ENCODE measurements around the gene PASD1.

The PASD1 gene

GRCh38 chrX:151563449-151563848, at the start of gene PASD1:
PASD1 (plus strand) TSS chrX:151563675; CDS start chrX:151601554, 37,879 bp downstream.
- H3K4me3 ChIP-seq (ENCODE audit: control insufficient read depth, low read depth, low read length), result no peak within 1 kb of the TSS
- TF ChIP-seq CTCF (IDR thresholded peaks at IDR 0.05; ENCODE audit: control insufficient read depth, insufficient read depth, low read depth, low read length, missing control alignments), result no peak
- DNase-seq (ENCODE audit: low read depth), result no peak

GRCh38 chrX:151515237-151515636, 48.2 kb upstream of the PASD1 start:
- no peak overlapping the region for H3K4me3 ChIP-seq (ENCODE audit: control insufficient read depth, low read depth, low read length)
- TF ChIP-seq CTCF (IDR thresholded peaks at IDR 0.05; ENCODE audit: control insufficient read depth, insufficient read depth, low read depth, low read length, missing control alignments), result no peak
- no peak for DNase-seq (ENCODE audit: low read depth)

DNA sequence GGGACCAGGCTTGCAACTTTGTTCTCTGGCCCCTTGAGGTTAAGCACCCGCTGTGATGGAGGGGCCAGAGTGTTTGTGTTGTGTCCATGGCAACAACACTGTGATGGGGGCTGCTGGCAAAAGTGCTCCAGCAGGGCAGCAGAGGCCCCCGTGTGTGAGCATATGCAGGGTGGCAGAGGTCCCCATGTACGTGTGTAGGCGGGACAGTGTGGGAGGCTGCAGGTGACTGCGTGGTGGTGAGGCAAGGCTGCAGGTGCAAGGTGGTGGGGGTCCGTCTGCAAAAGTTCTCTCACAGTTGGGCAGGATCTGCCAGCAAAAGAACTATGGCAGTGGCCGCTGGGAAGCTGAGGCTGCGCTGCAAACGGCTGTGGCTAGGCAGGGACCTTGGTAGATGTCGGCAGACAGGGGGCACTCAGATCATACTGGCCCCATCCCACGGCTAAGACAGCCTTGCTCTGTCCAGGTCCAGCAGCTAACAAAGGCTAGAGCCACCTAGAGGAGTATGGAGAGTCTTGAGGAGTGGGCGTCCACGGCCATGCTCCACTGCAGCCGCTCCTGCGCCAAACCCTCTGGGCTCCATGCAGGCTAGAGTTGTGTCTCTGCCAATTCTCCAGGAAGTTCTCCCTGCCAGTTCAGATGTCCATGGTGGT, 46.8 kb upstream of the PASD1 start:
- DNase-seq (ENCODE audit: low read depth), result no peak

GRCh38 chrX:151517421-151517820, 46.1 kb upstream of the PASD1 start:
- no peak overlapping the region for H3K4me3 ChIP-seq (ENCODE audit: control insufficient read depth, low read depth, low read length)
- DNase-seq (ENCODE audit: low read depth), result no peak
- TF ChIP-seq CTCF (IDR thresholded peaks at IDR 0.05; ENCODE audit: control insufficient read depth, insufficient read depth, low read depth, low read length, missing control alignments), result no peak

More for the DNA sequence above, 46.8 kb upstream of the PASD1 start:
- no peak overlapping the region for H3K4me3 ChIP-seq (ENCODE audit: control insufficient read depth, low read depth, low read length)
- TF ChIP-seq CTCF (IDR thresholded peaks at IDR 0.05; ENCODE audit: control insufficient read depth, insufficient read depth, low read depth, low read length, missing control alignments), result no peak

DNA sequence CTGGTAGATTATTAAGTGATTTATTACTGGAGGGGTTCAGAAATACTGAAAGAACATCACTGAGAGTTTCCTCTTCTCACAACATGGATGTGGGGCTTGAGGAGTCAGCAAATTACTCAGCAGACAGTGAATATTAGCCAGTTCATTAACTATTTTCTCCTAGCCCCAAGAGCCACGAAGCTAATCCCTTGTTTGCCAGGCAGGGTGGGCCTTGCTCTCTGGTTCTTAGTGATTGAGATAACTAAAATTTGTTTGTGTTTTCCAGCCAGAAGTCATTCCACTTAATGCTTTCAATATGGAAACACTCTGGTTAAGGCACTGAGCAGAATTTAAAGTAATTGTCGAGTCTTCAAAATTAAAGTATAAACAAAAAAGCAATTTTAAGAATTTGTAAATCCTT, 40.1 kb upstream of the PASD1 start:
- H3K4me3 ChIP-seq (ENCODE audit: control insufficient read depth, low read depth, low read length), result no peak overlapping the region
- DNase-seq (ENCODE audit: low read depth), result no peak
- TF ChIP-seq CTCF (IDR thresholded peaks at IDR 0.05; ENCODE audit: control insufficient read depth, insufficient read depth, low read depth, low read length, missing control alignments), result no peak

DNA sequence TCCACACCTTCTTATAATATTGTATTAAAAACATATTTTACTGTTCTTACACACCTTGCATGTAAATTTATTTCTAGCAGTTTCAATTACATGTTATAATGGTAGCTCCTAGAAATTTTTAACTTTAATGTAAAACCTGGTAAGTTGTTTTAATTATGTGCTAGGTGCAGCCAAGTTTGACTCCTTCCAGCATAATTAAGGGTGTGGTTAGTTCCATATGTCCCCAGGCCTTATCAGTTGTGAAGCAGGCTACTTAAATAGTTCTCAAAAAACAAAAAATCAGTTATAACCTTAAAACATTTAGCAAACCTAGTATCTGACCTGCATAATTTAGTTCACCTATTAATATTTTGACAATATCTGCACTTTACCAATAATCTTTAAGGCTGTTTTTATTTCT, 26.9 kb upstream of the PASD1 start:
- DNase-seq (ENCODE audit: low read depth), result no peak
- no peak for TF ChIP-seq CTCF (IDR thresholded peaks at IDR 0.05; ENCODE audit: control insufficient read depth, insufficient read depth, low read depth, low read length, missing control alignments)
- H3K4me3 ChIP-seq (ENCODE audit: control insufficient read depth, low read depth, low read length), result no peak overlapping the region

Measured in AG09309 (cell line).